Measurements from ENCODE around the gene BTRC.
"Not testable (repeated sequence)": the region's sequence is repeated elsewhere in the genome, so short reads cannot be mapped to it uniquely, and the experiment has no call there.

The BTRC gene

DNA sequence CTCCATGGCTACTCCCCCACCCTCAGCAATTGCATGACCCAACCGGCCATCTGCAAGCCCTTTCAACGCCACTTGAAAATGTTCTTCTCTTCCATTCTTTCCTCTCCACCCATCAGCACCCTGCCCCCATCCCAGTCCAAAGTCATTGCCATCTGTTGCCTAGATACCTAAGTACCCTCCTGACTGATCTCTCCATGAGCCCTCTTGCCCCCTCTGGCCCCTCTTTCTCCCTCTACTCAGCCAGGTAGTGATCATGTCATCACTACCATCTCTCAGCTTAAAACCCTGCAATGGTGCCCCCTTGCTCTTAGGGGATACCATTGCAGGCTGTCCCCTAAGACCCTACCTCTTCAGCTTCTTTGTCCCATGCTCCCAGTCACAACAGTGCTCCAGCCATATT, 30.5 kb upstream of the BTRC start:
- H3K27ac ChIP-seq (ENCODE audit: low read depth, low read length), result no peak overlapping the region
- no peak overlapping the region for H3K9ac ChIP-seq (ENCODE audit: low read depth, low read length)
- peaks cover 8% of the 10 kb centered on the region; the same call in 1 of the 2 replicates for H3K4me1 ChIP-seq (ENCODE audit: insufficient read depth, low read length)
- no peaks in the 10 kb centered on the region for H3K36me3 ChIP-seq (ENCODE audit: insufficient read depth, low read length)
- no peak overlapping the region for H3K4me3 ChIP-seq (ENCODE audit: low read length)
- H3K9me3 ChIP-seq (ENCODE audit: insufficient read depth, low read depth, low read length), result peaks cover 6% of the 10 kb centered on the region; the same call in 1 of the 2 replicates
- no peaks in the 10 kb centered on the region for H3K27me3 ChIP-seq (ENCODE audit: insufficient read depth, low read length)
- WGBS, result 79% methylated on average over 2 of the region's 2 CpGs

- not testable (repeated sequence) for H3K27ac ChIP-seq (ENCODE audit: low read depth, low read length); H3K27me3 ChIP-seq (ENCODE audit: insufficient read depth, low read length); H3K9ac ChIP-seq (ENCODE audit: low read depth, low read length); H3K9me3 ChIP-seq (ENCODE audit: insufficient read depth, low read depth, low read length); H3K4me3 ChIP-seq (ENCODE audit: low read length); H3K4me1 ChIP-seq (ENCODE audit: insufficient read depth, low read length); H3K36me3 ChIP-seq (ENCODE audit: insufficient read depth, low read length)
- WGBS, result 91% methylated on average over 1 of the region's 1 CpG
Measured at GRCh38 chr10:101327454-101327853, 26.5 kb upstream of the BTRC start.

DNA sequence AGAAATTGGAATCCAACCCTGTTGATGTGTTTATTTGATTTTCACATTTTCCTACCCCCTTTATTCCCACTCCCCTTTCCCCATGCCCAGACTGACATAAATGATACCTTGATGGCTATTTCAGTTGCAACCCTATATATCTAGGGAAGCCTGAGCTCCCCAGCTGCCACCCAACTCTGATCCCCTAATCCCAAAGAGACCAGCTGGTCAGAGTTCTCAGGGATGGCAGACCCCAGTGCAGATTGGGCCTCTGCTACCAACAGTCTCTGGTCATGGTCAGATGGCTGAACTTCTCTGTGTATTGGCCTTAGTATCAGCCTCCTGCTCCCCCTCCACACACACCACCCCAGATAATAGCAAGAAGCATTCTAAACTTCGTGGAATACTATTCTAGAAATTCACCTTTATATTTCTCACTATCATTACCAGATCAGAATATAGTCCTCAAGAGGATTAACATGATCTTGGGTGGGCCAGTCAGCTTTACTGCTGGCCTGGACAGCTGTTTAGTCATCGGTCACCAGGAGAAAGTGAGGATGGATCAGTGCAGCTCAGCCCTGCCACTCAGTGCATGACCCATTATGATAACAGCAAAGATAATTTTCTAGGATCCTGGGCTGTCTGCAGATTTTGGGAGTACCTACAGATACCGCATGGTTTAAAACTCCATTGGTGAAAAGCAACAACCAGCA, 24.5 kb upstream of the BTRC start:
- Histone ChIP-seq H3K27ac (ENCODE audit: low read depth, low read length) (no peak overlapping the region), H3K9me3 (ENCODE audit: insufficient read depth, low read depth, low read length) (peaks cover 6% of the 10 kb centered on the region; the same call in 1 of the 2 replicates), H3K4me1 (ENCODE audit: insufficient read depth, low read length) (peaks cover 9% of the 10 kb centered on the region), H3K4me3 (ENCODE audit: low read length) (no peak overlapping the region), H3K36me3 (ENCODE audit: insufficient read depth, low read length) (no peaks in the 10 kb centered on the region), H3K9ac (ENCODE audit: low read depth, low read length) (no peak overlapping the region), H3K27me3 (ENCODE audit: insufficient read depth, low read length) (no peaks in the 10 kb centered on the region)
- WGBS, result 95% methylated on average over 3 of the region's 3 CpGs

DNA sequence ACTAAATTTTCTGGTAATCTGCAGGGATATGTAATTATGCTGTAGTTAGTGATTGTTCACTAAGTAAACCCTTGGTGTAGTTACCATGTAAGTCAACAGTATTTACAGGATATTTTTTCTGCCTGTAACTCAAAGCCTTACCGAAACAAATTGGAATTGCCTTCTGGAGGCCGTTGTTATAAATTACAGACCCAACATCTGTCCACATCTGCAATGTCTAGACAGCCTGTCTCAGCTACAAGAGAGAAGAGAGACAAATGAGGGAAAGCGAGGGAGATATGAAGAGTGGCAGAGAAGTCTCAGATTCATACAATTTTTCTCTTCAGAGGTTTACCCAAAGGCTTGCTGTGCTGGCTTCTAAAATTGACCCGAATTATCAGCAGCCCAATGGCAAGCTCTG, 23.7 kb upstream of the BTRC start:
- Histone ChIP-seq H3K27ac (ENCODE audit: low read depth, low read length) (no peak overlapping the region), H3K9me3 (ENCODE audit: insufficient read depth, low read depth, low read length) (peaks cover 6% of the 10 kb centered on the region; the same call in 1 of the 2 replicates), H3K27me3 (ENCODE audit: insufficient read depth, low read length) (no peaks in the 10 kb centered on the region), H3K4me3 (ENCODE audit: low read length) (no peak overlapping the region), H3K4me1 (ENCODE audit: insufficient read depth, low read length) (peaks cover 9% of the 10 kb centered on the region), H3K36me3 (ENCODE audit: insufficient read depth, low read length) (no peaks in the 10 kb centered on the region), H3K9ac (ENCODE audit: low read depth, low read length) (no peak overlapping the region)
- WGBS, result 93% methylated on average over 4 of the region's 4 CpGs

GRCh38 chr10:101330631-101331225, 23.2 kb upstream of the BTRC start:
- H3K27me3 ChIP-seq (ENCODE audit: insufficient read depth, low read length), result no peaks in the 10 kb centered on the region
- 83% methylated on average over 14 of the region's 14 CpGs for WGBS
- H3K36me3 ChIP-seq (ENCODE audit: insufficient read depth, low read length), result no peaks in the 10 kb centered on the region
- H3K4me1 ChIP-seq (ENCODE audit: insufficient read depth, low read length), result peaks cover 9% of the 10 kb centered on the region
- no peak overlapping the region for H3K27ac ChIP-seq (ENCODE audit: low read depth, low read length)
- H3K9ac ChIP-seq (ENCODE audit: low read depth, low read length), result no peak overlapping the region
- no peak overlapping the region for H3K4me3 ChIP-seq (ENCODE audit: low read length)
- H3K9me3 ChIP-seq (ENCODE audit: insufficient read depth, low read depth, low read length), result peaks cover 6% of the 10 kb centered on the region; the same call in 1 of the 2 replicates

DNA sequence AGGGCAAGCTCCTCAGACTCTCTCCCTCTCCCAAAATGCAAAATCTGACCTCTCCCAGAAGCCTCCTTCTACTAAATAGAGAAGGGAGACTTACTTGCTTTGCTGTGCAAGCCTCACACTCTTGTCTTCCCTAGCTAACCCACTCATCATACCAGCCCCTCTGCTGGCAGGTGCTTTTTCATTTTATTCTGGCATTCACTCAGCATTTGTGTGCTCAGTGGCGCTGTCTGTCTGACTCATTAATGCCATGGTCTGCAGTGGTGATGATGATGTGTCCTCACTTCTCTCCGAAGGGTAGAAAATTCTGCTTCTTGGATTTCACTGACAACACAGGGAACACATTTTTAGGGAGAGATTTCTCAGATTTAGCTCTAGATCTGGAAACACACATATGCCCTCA, 22.0 kb upstream of the BTRC start:
- H3K4me1 ChIP-seq (ENCODE audit: insufficient read depth, low read length), result peaks cover 9% of the 10 kb centered on the region
- H3K9me3 ChIP-seq (ENCODE audit: insufficient read depth, low read depth, low read length), result peaks cover 6% of the 10 kb centered on the region; the same call in 1 of the 2 replicates
- H3K4me3 ChIP-seq (ENCODE audit: low read length), result no peak overlapping the region
- 94% methylated on average over 2 of the region's 2 CpGs for WGBS
- no peak overlapping the region for H3K27ac ChIP-seq (ENCODE audit: low read depth, low read length)
- no peaks in the 10 kb centered on the region for H3K36me3 ChIP-seq (ENCODE audit: insufficient read depth, low read length)
- no peak overlapping the region for H3K9ac ChIP-seq (ENCODE audit: low read depth, low read length)
- no peaks in the 10 kb centered on the region for H3K27me3 ChIP-seq (ENCODE audit: insufficient read depth, low read length)

DNA sequence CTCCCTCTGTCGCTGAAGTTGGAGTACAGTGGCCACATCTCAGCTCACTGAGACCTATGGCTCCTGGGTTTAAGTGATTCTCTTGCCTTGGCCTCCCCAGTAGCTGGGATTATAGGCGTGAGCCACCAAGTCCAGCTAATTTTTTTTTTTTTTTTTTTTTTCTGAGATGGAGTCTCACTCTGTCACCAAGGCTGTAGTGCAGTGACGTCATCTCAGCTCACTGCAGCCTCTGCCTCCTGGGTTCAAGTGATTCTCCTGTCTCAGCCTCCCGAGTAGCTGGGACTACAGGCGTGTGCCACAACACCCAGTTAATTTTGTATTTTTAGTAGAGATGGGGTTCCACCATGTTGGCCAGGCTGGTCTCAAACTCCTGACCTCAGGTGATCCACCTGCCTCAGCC, 19.7 kb upstream of the BTRC start:
- H3K36me3 ChIP-seq (ENCODE audit: insufficient read depth, low read length); H3K4me3 ChIP-seq (ENCODE audit: low read length); H3K27ac ChIP-seq (ENCODE audit: low read depth, low read length); H3K9ac ChIP-seq (ENCODE audit: low read depth, low read length); H3K9me3 ChIP-seq (ENCODE audit: insufficient read depth, low read depth, low read length); H3K4me1 ChIP-seq (ENCODE audit: insufficient read depth, low read length); H3K27me3 ChIP-seq (ENCODE audit: insufficient read depth, low read length): not testable (repeated sequence)
- WGBS, result 91% methylated on average over 5 of the region's 5 CpGs

DNA sequence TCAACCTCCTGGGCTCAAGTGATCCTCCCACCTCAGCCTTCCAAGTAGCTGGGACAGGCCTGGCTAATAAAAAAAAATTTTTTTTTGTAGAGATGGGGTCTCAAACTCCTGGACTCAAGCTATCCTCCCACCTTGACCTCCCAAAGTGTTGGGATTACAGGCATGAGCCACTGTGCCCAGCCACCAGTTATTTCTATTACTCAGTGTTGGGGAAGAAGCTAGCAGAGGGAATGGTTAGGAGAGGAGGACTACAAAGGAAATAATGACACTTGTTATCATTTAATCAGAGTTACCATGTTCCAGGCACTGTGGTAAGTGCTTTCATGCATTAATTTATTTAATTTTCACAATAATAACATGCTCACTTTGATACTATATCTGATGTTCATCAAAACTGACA, 17.6 kb upstream of the BTRC start:
- no peaks in the 10 kb centered on the region for H3K9me3 ChIP-seq (ENCODE audit: insufficient read depth, low read depth, low read length)
- H3K27ac ChIP-seq (ENCODE audit: low read depth, low read length), result no peak overlapping the region
- H3K4me1 ChIP-seq (ENCODE audit: insufficient read depth, low read length), result peaks cover 2% of the 10 kb centered on the region; the same call in 1 of the 2 replicates
- H3K9ac ChIP-seq (ENCODE audit: low read depth, low read length), result no peak overlapping the region
- H3K36me3 ChIP-seq (ENCODE audit: insufficient read depth, low read length), result no peaks in the 10 kb centered on the region
- H3K4me3 ChIP-seq (ENCODE audit: low read length), result no peak overlapping the region
- no peaks in the 10 kb centered on the region for H3K27me3 ChIP-seq (ENCODE audit: insufficient read depth, low read length)

DNA sequence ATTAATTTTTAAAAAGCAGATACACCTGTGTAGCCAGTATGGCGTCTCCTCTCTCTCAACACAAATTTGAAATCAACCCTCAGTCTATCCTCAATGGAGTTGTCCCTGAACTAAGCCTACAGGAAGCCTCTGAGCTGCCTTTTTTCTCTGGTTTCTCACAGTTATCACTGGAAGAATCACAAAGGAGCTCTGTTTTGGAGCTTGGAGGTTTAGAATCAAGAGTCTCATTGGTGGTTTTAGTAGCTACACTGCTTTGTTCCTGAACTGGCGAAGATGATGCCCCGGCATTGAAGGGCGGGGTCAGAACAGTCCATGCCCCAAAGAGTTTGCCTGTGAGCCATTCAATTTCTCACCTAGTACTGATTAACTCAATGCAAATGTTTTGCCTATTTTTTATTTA, 16.1 kb upstream of the BTRC start:
- H3K4me1 ChIP-seq (ENCODE audit: insufficient read depth, low read length), result no peaks in the 10 kb centered on the region
- no peaks in the 10 kb centered on the region for H3K27me3 ChIP-seq (ENCODE audit: insufficient read depth, low read length)
- H3K27ac ChIP-seq (ENCODE audit: low read depth, low read length), result no peak overlapping the region
- 92% methylated on average over 4 of the region's 4 CpGs for WGBS
- no peak overlapping the region for H3K9ac ChIP-seq (ENCODE audit: low read depth, low read length)
- H3K36me3 ChIP-seq (ENCODE audit: insufficient read depth, low read length), result no peaks in the 10 kb centered on the region
- H3K9me3 ChIP-seq (ENCODE audit: insufficient read depth, low read depth, low read length), result no peaks in the 10 kb centered on the region
- H3K4me3 ChIP-seq (ENCODE audit: low read length), result no peak overlapping the region

GRCh38 chr10:101341438-101341837, 12.5 kb upstream of the BTRC start:
- H3K9me3 ChIP-seq (ENCODE audit: insufficient read depth, low read depth, low read length), result no peaks in the 10 kb centered on the region
- H3K9ac ChIP-seq (ENCODE audit: low read depth, low read length), result no peak overlapping the region
- H3K27me3 ChIP-seq (ENCODE audit: insufficient read depth, low read length), result no peaks in the 10 kb centered on the region
- no peaks in the 10 kb centered on the region for H3K4me1 ChIP-seq (ENCODE audit: insufficient read depth, low read length)
- H3K36me3 ChIP-seq (ENCODE audit: insufficient read depth, low read length), result no peaks in the 10 kb centered on the region
- no peak overlapping the region for H3K4me3 ChIP-seq (ENCODE audit: low read length)
- no peak overlapping the region for H3K27ac ChIP-seq (ENCODE audit: low read depth, low read length)

DNA sequence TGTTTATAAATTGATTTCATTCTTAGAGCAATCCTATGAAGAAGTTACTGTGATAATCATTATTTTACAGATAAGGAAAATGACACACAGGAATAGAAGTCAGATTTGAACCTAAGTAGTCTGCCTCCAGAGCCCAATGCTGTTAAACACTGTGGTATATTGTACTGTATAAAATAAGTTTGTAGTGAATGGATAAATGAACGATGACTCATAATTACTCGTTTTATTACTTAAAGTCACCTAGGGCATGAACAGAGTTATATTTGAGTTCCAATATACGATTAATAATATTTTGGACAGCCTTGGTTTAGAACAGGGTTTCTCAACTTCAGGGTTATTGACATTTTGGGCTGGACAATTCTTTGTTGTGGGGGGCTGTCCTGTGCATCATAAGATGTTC, 7.8 kb upstream of the BTRC start:
- H3K27ac ChIP-seq (ENCODE audit: low read depth, low read length), result no peak overlapping the region
- no peak overlapping the region for H3K9ac ChIP-seq (ENCODE audit: low read depth, low read length)
- H3K9me3 ChIP-seq (ENCODE audit: insufficient read depth, low read depth, low read length), result no peaks in the 10 kb centered on the region
- H3K27me3 ChIP-seq (ENCODE audit: insufficient read depth, low read length), result no peaks in the 10 kb centered on the region
- no peaks in the 10 kb centered on the region for H3K4me1 ChIP-seq (ENCODE audit: insufficient read depth, low read length)
- H3K36me3 ChIP-seq (ENCODE audit: insufficient read depth, low read length), result no peaks in the 10 kb centered on the region
- no peak overlapping the region for H3K4me3 ChIP-seq (ENCODE audit: low read length)
- WGBS, result 99% methylated on average over 3 of the region's 3 CpGs

DNA sequence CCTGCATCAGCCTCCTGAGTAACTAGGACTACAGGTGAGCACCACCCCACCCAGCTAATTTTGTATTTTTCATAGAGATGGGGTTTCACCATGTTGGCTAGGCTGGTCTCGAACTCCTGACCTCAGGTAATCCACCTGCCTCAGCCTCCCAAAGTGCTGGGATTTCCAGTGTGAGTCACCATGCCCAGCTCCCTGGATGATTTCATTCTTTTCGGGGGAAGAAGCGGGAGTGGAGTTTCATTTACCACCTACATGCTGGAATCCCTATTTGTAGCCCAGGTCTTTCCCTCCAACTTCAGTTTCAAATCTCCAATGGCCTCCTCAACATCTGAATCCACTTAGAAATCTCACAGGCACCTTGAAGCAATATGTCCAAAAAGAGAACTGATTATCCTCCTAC, 2.9 kb upstream of the BTRC start:
- H3K9ac ChIP-seq (ENCODE audit: low read depth, low read length), result no peak overlapping the region
- H3K27me3 ChIP-seq (ENCODE audit: insufficient read depth, low read length), result no peaks in the 10 kb centered on the region
- no peaks in the 10 kb centered on the region for H3K36me3 ChIP-seq (ENCODE audit: insufficient read depth, low read length)
- 94% methylated on average over 3 of the region's 3 CpGs for WGBS
- H3K9me3 ChIP-seq (ENCODE audit: insufficient read depth, low read depth, low read length), result no peaks in the 10 kb centered on the region
- H3K27ac ChIP-seq (ENCODE audit: low read depth, low read length), result no peak overlapping the region
- H3K4me3 ChIP-seq (ENCODE audit: low read length), result no peak overlapping the region
- peaks cover 10% of the 10 kb centered on the region for H3K4me1 ChIP-seq (ENCODE audit: insufficient read depth, low read length)

Data from HUES64 (cell line).